Right atrium auricular region (tissue), 2 donors: ENCODE data around the gene RALGPS2. TPM values are rescaled to one million over a fixed set of nuclear protein-coding genes. Genes with fewer than 3 reads are reported as not detected.

Experiments used
- DNase-seq: peaks from one replicate; pipeline ENCODE4 v3.0.0-alpha.2; 2019; ENCODE audit warnings: low spot score
- H3K27ac ChIP-seq, 2 donors: fragments of 200-600 bp; sonication (generic); 1 replicate in 1 of 2; 2 replicates in 1 of 2; pipeline ENCODE4 v1.5.1; 2016 to 2019
- H3K27me3 ChIP-seq, 2 donors: fragments of 200-600 bp; sonication (generic); one replicate each; pipeline versions ENCODE4 v1.5.1 to v1.6.0; 2017 to 2019
- H3K36me3 ChIP-seq: fragments of 200-600 bp; sonication (generic); one replicate; pipeline ENCODE4 v1.5.1; 2016
- H3K4me1 ChIP-seq, 2 donors: fragments of 200-600 bp; sonication (generic); one replicate each; pipeline versions ENCODE4 v1.5.1 to v1.6.0; 2017 to 2019
- H3K4me3 ChIP-seq, 2 donors: fragments of 200-600 bp; sonication (generic); 1 replicate in 1 of 2; 2 replicates in 1 of 2; pipeline ENCODE4 v1.5.1; 2017 to 2019; ENCODE audit warnings: mild to moderate bottlenecking in 1 of 2, moderate library complexity in 1 of 2
- H3K9me3 ChIP-seq, 2 donors: fragments of 200-600 bp; sonication (generic); one replicate each; pipeline ENCODE4 v1.5.1; 2019
- CTCF ChIP-seq, 2 donors: fragments of 200-600 bp; sonication (generic); IDR thresholded peaks; one replicate each; pipeline ENCODE4 v1.5.1; 2019; ENCODE audit warnings: antibody characterized with exemption in 2 of 2
- total RNA-seq, 2 donors: library from RNA; depleted of rRNA; stranded (reverse); fragments of >200 nt; gene quantifications; one replicate each; pipeline ENCODE4 v1.1.0, GENCODE V29; 2016

RALGPS2 gene
- total RNA-seq, 2 donors from 2014 or later = 9.0 to 16.1 TPM

- Histone ChIP-seq H3K27ac (no peak overlapping the region), H3K4me1 (peaks cover 0 to 9% of the 10 kb centered on the region in 2 donors), H3K9me3 (peaks cover 0 to 6% of the 10 kb centered on the region in 2 donors), H3K4me3 (no peak overlapping the region), H3K27me3 (no peaks in the 10 kb centered on the region), H3K36me3 (no peaks in the 10 kb centered on the region)
- peak; percentile 26 for DNase-seq
- no peak for TF ChIP-seq CTCF (IDR thresholded peaks at IDR 0.05)
Observed at GRCh38 chr1:178961868-178962267, 236.8 kb downstream of the RALGPS2 start.

GRCh38 chr1:178962853-178963711 is 238.0 kb downstream of the RALGPS2 start:
- H3K4me3 ChIP-seq = no peak overlapping the region
- H3K27me3 ChIP-seq = no peaks in the 10 kb centered on the region
- H3K27ac ChIP-seq = no peak overlapping the region
- H3K9me3 ChIP-seq = peaks cover 0 to 6% of the 10 kb centered on the region in 2 donors
- no peak for DNase-seq
- peaks cover 0 to 9% of the 10 kb centered on the region in 2 donors for H3K4me1 ChIP-seq
- no peaks in the 10 kb centered on the region for H3K36me3 ChIP-seq
- no peak for TF ChIP-seq CTCF (IDR thresholded peaks at IDR 0.05)

GRCh38 chr1:178964469-178965330 is 239.7 kb downstream of the RALGPS2 start:
- no peak for TF ChIP-seq CTCF (IDR thresholded peaks at IDR 0.05)
- Histone ChIP-seq H3K4me3 (no peak overlapping the region), H3K27ac (no peak overlapping the region), H3K36me3 (no peaks in the 10 kb centered on the region), H3K4me1 (peaks cover 0 to 9% of the 10 kb centered on the region in 2 donors), H3K27me3 (no peaks in the 10 kb centered on the region), H3K9me3 (peaks cover 0 to 6% of the 10 kb centered on the region in 2 donors)
- DNase-seq = no peak

GRCh38 chr1:178966312-178966711 is 241.3 kb downstream of the RALGPS2 start:
- no peak overlapping the region for H3K4me3 ChIP-seq
- H3K36me3 ChIP-seq = no peaks in the 10 kb centered on the region
- peaks cover 0 to 9% of the 10 kb centered on the region in 2 donors for H3K4me1 ChIP-seq
- TF ChIP-seq CTCF (IDR thresholded peaks at IDR 0.05) = no peak
- no peak overlapping the region for H3K27ac ChIP-seq
- peaks cover 0 to 6% of the 10 kb centered on the region in 2 donors for H3K9me3 ChIP-seq
- no peaks in the 10 kb centered on the region for H3K27me3 ChIP-seq
- DNase-seq = no peak

GRCh38 chr1:178969226-178969987 is 244.4 kb downstream of the RALGPS2 start:
- no peak for DNase-seq
- Histone ChIP-seq H3K27me3 (no peaks in the 10 kb centered on the region), H3K4me3 (no peak overlapping the region), H3K27ac (no peak overlapping the region), H3K36me3 (no peaks in the 10 kb centered on the region), H3K9me3 (peaks cover 0 to 3% of the 10 kb centered on the region in 2 donors), H3K4me1 (no peaks in the 10 kb centered on the region)
- no peak for TF ChIP-seq CTCF (IDR thresholded peaks at IDR 0.05)
